ENCODE results near the gene CMAS.
"Not testable (repeated sequence)": the region's sequence is repeated elsewhere in the genome, so short reads cannot be mapped to it uniquely, and the experiment has no call there.

The CMAS gene

GRCh38 chr12:22046968-22047390 is 961 bp downstream of the CMAS start:
- DNase-seq: no peak

GRCh38 chr12:22047494-22047893 is 1.5 kb downstream of the CMAS start:
- no peak for DNase-seq

- DNase-seq: no peak
Measured at GRCh38 chr12:22048351-22049041, 2.5 kb downstream of the CMAS start.

GRCh38 chr12:22050078-22050477 is 4.1 kb downstream of the CMAS start:
- no peak for DNase-seq

- no peak for DNase-seq
Measured at GRCh38 chr12:22051114-22051698, 5.2 kb downstream of the CMAS start.

- DNase-seq: not testable (repeated sequence)
Measured at GRCh38 chr12:22052994-22053393, 7.0 kb downstream of the CMAS start.

GRCh38 chr12:22054155-22054554 is 8.1 kb downstream of the CMAS start:
- DNase-seq: no peak

- no peak for DNase-seq
Measured at GRCh38 chr12:22056607-22057006, 10.6 kb downstream of the CMAS start.

- DNase-seq: no peak
Measured at GRCh38 chr12:22059976-22060647, 14.1 kb downstream of the CMAS start.

GRCh38 chr12:22064968-22065367 is 18.9 kb downstream of the CMAS start:
- DNase-seq: no peak

- no peak for DNase-seq
Measured at GRCh38 chr12:22066310-22066709, 20.3 kb downstream of the CMAS start.

GRCh38 chr12:22069851-22070250 is 23.8 kb downstream of the CMAS start:
- DNase-seq: no peak

GRCh38 chr12:22082190-22082701 is 36.2 kb downstream of the CMAS start:
- no peak for DNase-seq

- DNase-seq: peak in 5 of 56 donors; percentile 2 to 42 (median 17)
Measured at GRCh38 chr12:22083167-22083566, 37.1 kb downstream of the CMAS start.

GRCh38 chr12:22084852-22085251 is 38.8 kb downstream of the CMAS start:
- DNase-seq: no peak

GRCh38 chr12:22088886-22089285 is 42.9 kb downstream of the CMAS start:
- DNase-seq: no peak

GRCh38 chr12:22089486-22089885 is 43.5 kb downstream of the CMAS start:
- no peak for DNase-seq

- not testable (repeated sequence) for DNase-seq
Measured at GRCh38 chr12:22099062-22099461, 53.0 kb downstream of the CMAS start.

GRCh38 chr12:22100958-22101748 is 55.1 kb downstream of the CMAS start:
- peak in 10 of 56 donors; percentile 5 to 65 (median 23) for DNase-seq

- peak in 45 of 56 donors; percentile 7 to 81 (median 44) for DNase-seq
Measured at GRCh38 chr12:22101749-22102243, 55.8 kb downstream of the CMAS start.

- no peak for DNase-seq
Measured at GRCh38 chr12:22103418-22103817, 57.4 kb downstream of the CMAS start.
